ENCODE measurements around the gene GEMIN7. TPM values are rescaled to one million over a fixed set of nuclear protein-coding genes. Genes with fewer than 3 reads are reported as not detected.

The GEMIN7 gene
- total and polyA plus RNA-seq, 2 experiments from 2014 or later, result 49.6 to 90.5 TPM

DNA sequence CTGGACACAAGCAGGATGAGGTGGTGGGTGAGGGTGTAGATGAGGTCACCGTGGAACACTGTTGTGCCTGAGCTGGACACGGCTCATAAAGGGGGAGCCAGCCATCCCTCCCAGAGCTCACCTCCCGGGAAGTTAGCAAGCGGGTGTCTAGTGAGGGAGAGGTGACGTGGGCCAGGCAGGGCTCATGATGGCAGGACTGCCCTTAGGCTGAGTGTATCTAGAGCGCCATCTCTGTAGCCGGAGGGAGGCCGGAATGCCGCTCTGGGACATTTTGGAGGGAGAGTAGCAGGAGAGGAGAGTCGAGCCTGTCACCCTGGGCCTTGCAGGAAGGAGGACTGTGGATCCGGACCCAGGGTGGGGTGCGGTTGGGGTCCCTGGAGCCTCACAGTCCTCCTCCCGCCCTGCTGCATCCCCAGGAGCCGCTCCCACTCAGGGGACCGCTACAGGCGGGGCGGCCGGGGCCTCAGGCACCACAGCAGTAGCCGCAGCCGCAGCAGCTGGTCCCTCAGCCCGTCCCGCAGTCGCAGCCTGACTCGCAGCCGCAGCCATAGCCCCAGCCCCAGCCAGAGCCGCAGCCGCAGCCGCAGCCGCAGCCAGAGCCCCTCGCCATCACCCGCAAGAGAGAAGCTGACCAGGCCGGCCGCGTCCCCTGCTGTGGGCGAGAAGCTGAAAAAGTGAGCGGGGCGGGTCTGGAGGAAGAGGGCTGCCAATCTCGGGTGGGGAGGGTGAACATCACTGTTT, 12.0 kb upstream of the GEMIN7 start:
- ATAC-seq, result no peak
- peaks cover 18% of the 10 kb centered on the region for H3K27me3 Mint-ChIP-seq (ENCODE audit: insufficient read depth, low read depth, poor library complexity)
- no peaks in the 10 kb centered on the region for H3K4me1 ChIP-seq (ENCODE audit: insufficient read depth)
- H4K20me1 ChIP-seq (replicated peaks; ENCODE audit: insufficient read depth), result peaks cover 6% of the 10 kb centered on the region
- no peak for DNase-seq (ENCODE audit: low spot score)
- TF ChIP-seq, protein P1, sequence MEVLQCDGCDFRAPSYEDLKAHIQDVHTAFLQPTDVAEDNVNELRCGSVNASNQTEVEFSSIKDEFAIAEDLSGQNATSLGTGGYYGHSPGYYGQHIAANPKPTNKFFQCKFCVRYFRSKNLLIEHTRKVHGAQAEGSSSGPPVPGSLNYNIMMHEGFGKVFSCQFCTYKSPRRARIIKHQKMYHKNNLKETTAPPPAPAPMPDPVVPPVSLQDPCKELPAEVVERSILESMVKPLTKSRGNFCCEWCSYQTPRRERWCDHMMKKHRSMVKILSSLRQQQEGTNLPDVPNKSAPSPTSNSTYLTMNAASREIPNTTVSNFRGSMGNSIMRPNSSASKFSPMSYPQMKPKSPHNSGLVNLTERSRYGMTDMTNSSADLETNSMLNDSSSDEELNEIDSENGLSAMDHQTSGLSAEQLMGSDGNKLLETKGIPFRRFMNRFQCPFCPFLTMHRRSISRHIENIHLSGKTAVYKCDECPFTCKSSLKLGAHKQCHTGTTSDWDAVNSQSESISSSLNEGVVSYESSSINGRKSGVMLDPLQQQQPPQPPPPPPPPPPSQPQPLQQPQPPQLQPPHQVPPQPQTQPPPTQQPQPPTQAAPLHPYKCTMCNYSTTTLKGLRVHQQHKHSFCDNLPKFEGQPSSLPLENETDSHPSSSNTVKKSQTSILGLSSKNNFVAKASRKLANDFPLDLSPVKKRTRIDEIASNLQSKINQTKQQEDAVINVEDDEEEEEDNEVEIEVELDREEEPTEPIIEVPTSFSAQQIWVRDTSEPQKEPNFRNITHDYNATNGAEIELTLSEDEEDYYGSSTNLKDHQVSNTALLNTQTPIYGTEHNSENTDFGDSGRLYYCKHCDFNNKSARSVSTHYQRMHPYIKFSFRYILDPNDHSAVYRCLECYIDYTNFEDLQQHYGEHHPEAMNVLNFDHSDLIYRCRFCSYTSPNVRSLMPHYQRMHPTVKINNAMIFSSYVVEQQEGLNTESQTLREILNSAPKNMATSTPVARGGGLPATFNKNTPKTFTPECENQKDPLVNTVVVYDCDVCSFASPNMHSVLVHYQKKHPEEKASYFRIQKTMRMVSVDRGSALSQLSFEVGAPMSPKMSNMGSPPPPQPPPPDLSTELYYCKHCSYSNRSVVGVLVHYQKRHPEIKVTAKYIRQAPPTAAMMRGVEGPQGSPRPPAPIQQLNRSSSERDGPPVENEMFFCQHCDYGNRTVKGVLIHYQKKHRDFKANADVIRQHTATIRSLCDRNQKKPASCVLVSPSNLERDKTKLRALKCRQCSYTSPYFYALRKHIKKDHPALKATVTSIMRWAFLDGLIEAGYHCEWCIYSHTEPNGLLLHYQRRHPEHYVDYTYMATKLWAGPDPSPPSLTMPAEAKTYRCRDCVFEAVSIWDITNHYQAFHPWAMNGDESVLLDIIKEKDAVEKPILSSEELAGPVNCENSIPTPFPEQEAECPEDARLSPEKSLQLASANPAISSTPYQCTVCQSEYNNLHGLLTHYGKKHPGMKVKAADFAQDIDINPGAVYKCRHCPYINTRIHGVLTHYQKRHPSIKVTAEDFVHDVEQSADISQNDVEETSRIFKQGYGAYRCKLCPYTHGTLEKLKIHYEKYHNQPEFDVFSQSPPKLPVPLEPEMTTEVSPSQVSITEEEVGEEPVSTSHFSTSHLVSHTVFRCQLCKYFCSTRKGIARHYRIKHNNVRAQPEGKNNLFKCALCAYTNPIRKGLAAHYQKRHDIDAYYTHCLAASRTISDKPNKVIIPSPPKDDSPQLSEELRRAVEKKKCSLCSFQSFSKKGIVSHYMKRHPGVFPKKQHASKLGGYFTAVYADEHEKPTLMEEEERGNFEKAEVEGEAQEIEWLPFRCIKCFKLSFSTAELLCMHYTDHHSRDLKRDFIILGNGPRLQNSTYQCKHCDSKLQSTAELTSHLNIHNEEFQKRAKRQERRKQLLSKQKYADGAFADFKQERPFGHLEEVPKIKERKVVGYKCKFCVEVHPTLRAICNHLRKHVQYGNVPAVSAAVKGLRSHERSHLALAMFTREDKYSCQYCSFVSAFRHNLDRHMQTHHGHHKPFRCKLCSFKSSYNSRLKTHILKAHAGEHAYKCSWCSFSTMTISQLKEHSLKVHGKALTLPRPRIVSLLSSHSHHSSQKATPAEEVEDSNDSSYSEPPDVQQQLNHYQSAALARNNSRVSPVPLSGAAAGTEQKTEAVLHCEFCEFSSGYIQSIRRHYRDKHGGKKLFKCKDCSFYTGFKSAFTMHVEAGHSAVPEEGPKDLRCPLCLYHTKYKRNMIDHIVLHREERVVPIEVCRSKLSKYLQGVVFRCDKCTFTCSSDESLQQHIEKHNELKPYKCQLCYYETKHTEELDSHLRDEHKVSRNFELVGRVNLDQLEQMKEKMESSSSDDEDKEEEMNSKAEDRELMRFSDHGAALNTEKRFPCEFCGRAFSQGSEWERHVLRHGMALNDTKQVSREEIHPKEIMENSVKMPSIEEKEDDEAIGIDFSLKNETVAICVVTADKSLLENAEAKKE (CRISPR knock-in tag; IDR thresholded peaks at IDR 0.05), result no peak
- no peak for TF ChIP-seq POLR2AphosphoS5 (IDR thresholded peaks at IDR 0.05; ENCODE audit: low read depth)
- no peak for TF ChIP-seq ZNF331 (CRISPR knock-in tag; IDR thresholded peaks at IDR 0.05; ENCODE audit: low read depth)
- TF ChIP-seq CREB1 (CRISPR knock-in tag; IDR thresholded peaks at IDR 0.05; ENCODE audit: low read depth), result no peak
- no peak for TF ChIP-seq STAT1 (IDR thresholded peaks at IDR 0.05; ENCODE audit: unreplicated experiment)
- no peak for TF ChIP-seq ZNF114 (CRISPR knock-in tag; IDR thresholded peaks at IDR 0.05)
- TF ChIP-seq, protein P2, sequence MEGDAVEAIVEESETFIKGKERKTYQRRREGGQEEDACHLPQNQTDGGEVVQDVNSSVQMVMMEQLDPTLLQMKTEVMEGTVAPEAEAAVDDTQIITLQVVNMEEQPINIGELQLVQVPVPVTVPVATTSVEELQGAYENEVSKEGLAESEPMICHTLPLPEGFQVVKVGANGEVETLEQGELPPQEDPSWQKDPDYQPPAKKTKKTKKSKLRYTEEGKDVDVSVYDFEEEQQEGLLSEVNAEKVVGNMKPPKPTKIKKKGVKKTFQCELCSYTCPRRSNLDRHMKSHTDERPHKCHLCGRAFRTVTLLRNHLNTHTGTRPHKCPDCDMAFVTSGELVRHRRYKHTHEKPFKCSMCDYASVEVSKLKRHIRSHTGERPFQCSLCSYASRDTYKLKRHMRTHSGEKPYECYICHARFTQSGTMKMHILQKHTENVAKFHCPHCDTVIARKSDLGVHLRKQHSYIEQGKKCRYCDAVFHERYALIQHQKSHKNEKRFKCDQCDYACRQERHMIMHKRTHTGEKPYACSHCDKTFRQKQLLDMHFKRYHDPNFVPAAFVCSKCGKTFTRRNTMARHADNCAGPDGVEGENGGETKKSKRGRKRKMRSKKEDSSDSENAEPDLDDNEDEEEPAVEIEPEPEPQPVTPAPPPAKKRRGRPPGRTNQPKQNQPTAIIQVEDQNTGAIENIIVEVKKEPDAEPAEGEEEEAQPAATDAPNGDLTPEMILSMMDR (conservative IDR thresholded peaks at IDR 0.05; ENCODE audit: low read depth in 2 of 2), result 0 out of 4 replicates have a peak, but pooled peaks of 1 of the 2 experiments have one; percentile 3
- TF ChIP-seq EZH2phosphoT487 (IDR thresholded peaks at IDR 0.05; ENCODE audit: unreplicated experiment), result no peak
- no peak overlapping the region for H3K27ac ChIP-seq (ENCODE audit: low read depth)
- H3K9me3 Mint-ChIP-seq, result no peaks in the 10 kb centered on the region
- H3K36me3 ChIP-seq (ENCODE audit: insufficient read depth), result peaks cover 8% of the 10 kb centered on the region; the same call in 1 of the 2 replicates
- peak overlapping the region; percentile 81 for H3K27ac Mint-ChIP-seq
- H2AFZ ChIP-seq, result no peak overlapping the region
- H3K36me3 Mint-ChIP-seq (ENCODE audit: low read depth), result peaks cover 67% of the 10 kb centered on the region
- H3K9me2 ChIP-seq (ENCODE audit: insufficient read depth), result no peaks in the 10 kb centered on the region
- no peak overlapping the region for H3K4me3 ChIP-seq
- H3K4me1 Mint-ChIP-seq, result peaks cover 4% of the 10 kb centered on the region; the same call in 2 of the 3 replicates
- peaks cover 3% of the 10 kb centered on the region; the same call in 1 of the 2 replicates for H3F3A ChIP-seq (replicated peaks; ENCODE audit: low read depth)
- no peaks in the 10 kb centered on the region for H3K27me3 ChIP-seq (ENCODE audit: insufficient read depth)
- H3K79me2 ChIP-seq (replicated peaks; ENCODE audit: insufficient read depth), result peaks cover 4% of the 10 kb centered on the region; the same call in 1 of the 2 replicates
- H3K4me3 Mint-ChIP-seq, result no peak overlapping the region
- H3K4me2 ChIP-seq, result no peak overlapping the region

Measured in GM23338 (cell line).